Activated CD4-positive, alpha-beta T cell treated with anti-CD3 and anti-CD28 coated beads, Interleukin-2, amount 10 ng/mL, durations not matched to agents 7 days and 5 days (primary cell): Measurements from ENCODE around the gene KLK1. TPM values are rescaled to one million over a fixed set of nuclear protein-coding genes. Genes with fewer than 3 reads are reported as not detected.
"Not testable (repeated sequence)": the region's sequence is repeated elsewhere in the genome, so short reads cannot be mapped to it uniquely, and the experiment has no call there.

Source experiments
- CTCF ChIA-PET: fragments of 350-600 bp; sonication (Branson Sonifier 250); formaldehyde crosslinking; loops from one replicate; lab custom pipeline; 2021; ENCODE audit warnings: antibody characterized with exemption; lab: Charles Lee
- POLR2A ChIA-PET: fragments of 350-600 bp; sonication (Branson Sonifier 250); formaldehyde crosslinking; loops from one replicate; lab custom pipeline; 2021; ENCODE audit warnings: antibody characterized with exemption; lab: Charles Lee
- DNase-seq: peaks from one replicate; pipeline ENCODE4 v3.0.0-alpha.2; 2020
- H3K27ac Mint-ChIP-seq: one replicate; pipeline ENCODE4 v1.8.0; 2021; ENCODE audit warnings: mild to moderate bottlenecking, moderate library complexity, mixed read lengths
- H3K27me3 Mint-ChIP-seq: one replicate; pipeline ENCODE4 v1.8.0; 2021; ENCODE audit warnings: mixed read lengths
- H3K36me3 Mint-ChIP-seq: one replicate; pipeline ENCODE4 v1.8.0; 2021; ENCODE audit warnings: low read depth, mixed read lengths
- H3K4me1 Mint-ChIP-seq: one replicate; pipeline ENCODE4 v1.8.0; 2021; ENCODE audit warnings: mixed read lengths
- H3K4me3 Mint-ChIP-seq: one replicate; pipeline ENCODE4 v1.8.0; 2021; ENCODE audit warnings: mild to moderate bottlenecking, moderate library complexity, mixed read lengths
- H3K9me3 Mint-ChIP-seq: one replicate; pipeline ENCODE4 v1.8.0; 2021; ENCODE audit warnings: mixed read lengths
- total RNA-seq, 2 experiments: library from RNA; stranded (reverse); gene quantifications; one replicate each; pipeline ENCODE4 v1.2.3, GENCODE V29; 2021

Gene KLK1
- total RNA-seq, 2 experiments from 2014 or later: 0.75 to 1.1 TPM

DNA sequence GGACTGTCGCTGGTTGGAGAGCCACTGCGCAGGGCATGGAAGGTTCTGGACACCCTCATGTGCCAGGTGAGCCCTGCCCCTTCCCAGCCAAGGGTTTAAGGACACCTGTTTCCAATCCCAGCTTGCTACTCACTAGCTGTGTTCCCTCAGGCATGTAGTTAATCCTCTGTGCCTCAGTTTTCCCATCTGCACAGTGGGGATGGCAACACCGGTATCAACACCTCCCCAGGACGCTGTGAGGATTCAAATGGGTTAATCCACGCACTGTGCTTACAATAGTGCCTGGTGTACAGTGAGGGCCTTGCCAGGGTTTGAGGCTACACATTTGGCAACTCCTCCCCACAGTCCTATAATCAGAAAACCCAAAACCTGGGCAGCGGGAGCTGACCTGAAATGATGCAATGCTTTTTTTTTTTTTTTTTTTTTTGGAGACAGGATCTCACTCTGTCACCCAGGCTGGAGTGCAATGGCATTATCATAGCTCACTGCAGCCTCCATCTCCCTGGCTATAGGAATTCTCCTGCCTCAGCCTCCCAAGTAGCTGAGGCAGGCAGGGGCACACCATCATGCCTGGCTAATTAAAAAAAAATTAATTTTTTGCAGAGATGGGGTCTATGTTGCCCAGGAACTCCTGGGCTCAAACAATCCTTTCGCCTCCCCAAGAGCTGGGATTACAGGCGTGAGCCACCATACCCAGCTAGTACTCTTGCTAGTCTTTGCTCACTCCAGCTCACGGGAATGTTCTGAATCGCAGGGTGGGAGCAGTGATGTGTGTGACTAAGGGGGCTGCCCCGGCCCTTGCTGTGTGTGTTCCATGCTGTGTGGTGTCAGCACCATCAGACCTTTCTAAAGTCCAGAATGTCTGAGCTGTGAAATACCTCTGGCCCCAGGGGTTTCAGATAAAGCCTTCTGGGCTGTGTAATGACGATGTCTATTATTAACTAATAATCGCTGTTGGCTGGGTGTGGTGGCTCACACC, 31.0 kb downstream of the KLK1 start:
- Mint-ChIP-seq H3K36me3 (no peaks in the 10 kb centered on the region), H3K27ac (no peak overlapping the region), H3K4me1 (peaks cover 2% of the 10 kb centered on the region), H3K9me3 (no peaks in the 10 kb centered on the region), H3K4me3 (no peak overlapping the region), H3K27me3 (no peaks in the 10 kb centered on the region)
- ChIA-PET POLR2A (no interaction called here), CTCF (interaction anchor here (0.7 to 1.8 kb wide), 2 partner anchors 11 to 380 kb away, joined by 4 to 5 read pairs; no protein-coding TSS in a partner anchor)
- DNase-seq: no peak

DNA sequence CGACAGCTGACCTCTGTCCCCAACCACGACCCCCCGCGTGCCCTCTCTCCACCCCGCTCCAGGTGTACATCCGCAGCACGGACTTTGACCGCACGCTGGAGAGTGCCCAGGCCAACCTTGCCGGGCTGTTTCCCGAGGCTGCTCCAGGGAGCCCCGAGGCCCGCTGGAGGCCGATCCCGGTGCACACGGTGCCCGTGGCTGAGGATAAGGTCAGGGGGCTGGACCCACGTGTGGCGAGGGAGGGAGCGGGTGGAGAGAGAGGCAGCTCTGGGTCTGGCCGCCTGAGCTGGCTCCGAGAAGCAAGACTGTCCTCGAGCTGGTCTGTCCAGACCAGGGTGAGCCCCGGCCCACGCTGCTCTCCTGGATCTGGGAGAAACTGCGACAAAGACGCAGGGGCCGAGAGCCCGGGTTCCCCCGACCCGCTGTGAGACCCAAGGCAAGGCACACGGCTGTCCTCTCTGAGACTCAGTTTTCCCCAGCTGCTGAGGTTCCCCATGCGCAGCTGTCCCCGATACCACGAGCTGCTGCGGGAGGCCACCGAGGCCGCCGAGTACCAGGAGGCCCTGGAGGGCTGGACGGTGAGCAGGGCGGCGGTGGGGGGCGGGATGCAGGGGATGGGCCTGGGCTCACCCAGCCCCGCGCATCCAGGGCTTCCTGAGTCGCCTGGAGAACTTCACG, 31.9 kb downstream of the KLK1 start:
- ChIA-PET CTCF (no interaction called here), POLR2A (no interaction called here)
- Mint-ChIP-seq H3K27ac (no peak overlapping the region), H3K36me3 (no peaks in the 10 kb centered on the region), H3K4me3 (no peak overlapping the region), H3K4me1 (peaks cover 2% of the 10 kb centered on the region), H3K27me3 (no peaks in the 10 kb centered on the region), H3K9me3 (no peaks in the 10 kb centered on the region)
- no peak for DNase-seq

DNA sequence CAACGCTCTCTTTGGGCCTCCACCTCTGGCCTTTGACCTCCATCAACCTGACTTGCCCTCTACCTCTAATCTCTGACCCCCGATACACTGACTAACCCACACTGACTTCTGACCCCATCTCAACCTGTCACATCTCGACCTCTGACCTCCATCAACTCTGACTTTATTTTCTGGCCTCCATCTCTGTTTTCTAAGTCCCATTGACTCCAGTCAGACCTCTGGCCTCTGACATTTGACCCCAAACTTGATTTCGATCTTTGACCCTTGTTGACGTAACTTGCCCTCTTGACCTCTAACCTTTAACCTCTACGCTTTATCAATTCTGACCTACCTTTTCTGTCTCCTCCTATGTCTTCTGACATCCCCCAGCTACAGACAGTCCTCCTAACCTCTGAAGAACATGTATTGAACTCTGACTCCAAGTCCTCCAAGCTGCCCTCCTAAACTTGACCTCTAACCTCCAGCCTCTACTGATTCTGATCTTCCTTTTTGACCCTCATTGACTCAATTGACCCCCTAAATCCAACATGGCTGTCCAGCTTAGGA, 32.6 kb downstream of the KLK1 start:
- Mint-ChIP-seq H3K27me3 (no peaks in the 10 kb centered on the region), H3K36me3 (no peaks in the 10 kb centered on the region), H3K9me3 (no peaks in the 10 kb centered on the region), H3K4me3 (no peak overlapping the region), H3K27ac (no peak overlapping the region), H3K4me1 (peaks cover 2% of the 10 kb centered on the region)
- CTCF ChIA-PET: no interaction called here
- no peak for DNase-seq
- POLR2A ChIA-PET: no interaction called here

DNA sequence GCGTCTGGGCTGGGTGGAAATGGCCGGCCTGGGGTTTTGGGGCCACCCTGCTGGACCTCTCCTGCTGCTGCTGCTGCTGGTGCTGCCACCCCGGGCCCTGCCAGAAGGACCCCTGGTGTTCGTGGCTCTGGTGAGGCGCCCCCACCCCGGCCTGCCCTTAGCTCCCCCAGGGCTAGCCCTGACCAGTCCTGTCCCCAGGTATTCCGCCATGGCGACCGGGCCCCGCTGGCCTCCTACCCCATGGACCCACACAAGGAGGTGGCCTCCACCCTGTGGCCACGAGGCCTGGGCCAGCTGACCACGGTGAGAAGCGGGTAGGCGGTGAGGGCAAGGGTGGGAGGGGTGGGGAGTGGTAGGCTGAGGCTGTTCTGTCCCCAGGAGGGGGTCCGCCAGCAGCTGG, 33.2 kb downstream of the KLK1 start, which contains the start of gene ACP4:
Gene ACP4 (plus strand): TSS at position 20 of the 400 bp plus-strand sequence. CDS start 0 bp downstream, at position 20.
- POLR2A ChIA-PET: no interaction called here
- Mint-ChIP-seq H3K27me3 (no peaks in the 10 kb centered on the region), H3K36me3 (no peaks in the 10 kb centered on the region), H3K27ac (no peak within 1 kb of the TSS), H3K4me1 (peaks cover 2% of the 10 kb centered on the region), H3K9me3 (no peaks in the 10 kb centered on the region), H3K4me3 (no peak within 1 kb of the TSS)
- DNase-seq: no peak
- CTCF ChIA-PET: no interaction called here

DNA sequence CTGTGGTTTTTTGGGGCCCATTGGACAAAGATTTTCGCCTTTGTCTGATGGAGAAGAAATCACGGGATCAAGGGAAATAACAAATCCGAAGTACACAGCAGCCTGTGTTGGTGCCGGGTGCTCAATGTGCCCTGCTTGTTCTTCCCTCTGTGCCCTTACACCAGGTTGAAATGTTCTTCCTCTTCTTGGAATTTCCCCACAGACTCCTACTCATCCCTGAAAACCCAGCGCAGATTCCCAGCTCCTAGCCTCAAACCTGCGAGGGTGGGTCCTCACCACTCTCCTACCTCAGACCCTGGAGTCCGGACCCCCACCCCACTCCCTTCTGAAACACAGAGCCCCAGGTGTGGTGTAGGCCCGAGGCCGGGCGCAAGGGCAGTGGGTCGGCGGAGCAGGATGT, 38.3 kb downstream of the KLK1 start:
- DNase-seq: no peak

DNA sequence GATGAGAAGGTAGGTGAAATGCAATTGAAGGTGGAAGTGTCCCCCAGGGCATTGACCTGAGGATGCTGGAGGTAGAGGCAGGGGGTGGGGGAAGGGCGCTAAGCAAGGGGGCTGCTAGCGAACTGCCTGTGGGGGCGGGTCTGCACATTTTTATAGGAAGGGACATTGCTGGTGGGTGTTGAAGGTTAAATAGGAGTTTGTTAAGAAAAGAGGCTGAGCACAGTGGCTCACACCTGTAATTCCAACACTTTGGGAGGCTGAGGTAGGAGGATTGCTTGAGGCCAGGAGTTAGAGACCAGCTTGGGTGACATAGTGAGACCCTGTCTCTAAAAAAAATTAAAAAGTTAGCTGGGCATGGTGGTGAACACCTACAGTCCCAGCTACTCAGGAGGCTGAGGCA, 38.9 kb downstream of the KLK1 start:
- H3K4me3 Mint-ChIP-seq: no peak overlapping the region
- H3K9me3 Mint-ChIP-seq: no peaks in the 10 kb centered on the region
- peaks cover 17% of the 10 kb centered on the region for H3K27me3 Mint-ChIP-seq
- no peak overlapping the region for H3K27ac Mint-ChIP-seq
- no peak for DNase-seq
- POLR2A ChIA-PET: no interaction called here
- CTCF ChIA-PET: interaction anchor here (1.2 to 1.4 kb wide), 2 partner anchors 10 to 428 kb away, joined by 3 to 4 read pairs; no protein-coding TSS in a partner anchor
- H3K36me3 Mint-ChIP-seq: no peaks in the 10 kb centered on the region
- peaks cover 11% of the 10 kb centered on the region for H3K4me1 Mint-ChIP-seq

More for the DNA sequence above, 38.3 kb downstream of the KLK1 start:
- ChIA-PET CTCF (no interaction called here), POLR2A (no interaction called here)
- no peak overlapping the region for H3K4me3 Mint-ChIP-seq
- H3K4me1 Mint-ChIP-seq: peaks cover 11% of the 10 kb centered on the region
- H3K27me3 Mint-ChIP-seq: peaks cover 11% of the 10 kb centered on the region
- H3K9me3 Mint-ChIP-seq: no peaks in the 10 kb centered on the region
- peak overlapping the region; percentile 31 for H3K27ac Mint-ChIP-seq
- H3K36me3 Mint-ChIP-seq: no peaks in the 10 kb centered on the region

DNA sequence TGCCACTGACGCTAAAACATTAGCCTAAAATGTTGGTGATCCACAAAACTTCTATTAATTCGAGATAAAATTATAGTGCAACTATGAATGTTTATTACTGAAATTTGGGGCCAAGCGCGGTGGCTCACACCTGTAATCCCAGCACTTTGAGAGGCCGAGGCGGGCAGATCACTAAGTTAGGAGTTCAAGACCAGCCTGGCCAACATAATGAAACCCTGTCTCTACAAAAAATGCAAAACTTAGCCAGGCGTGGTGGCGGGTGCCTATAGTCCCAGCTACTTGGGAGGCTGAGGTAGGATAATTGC, 39.8 kb downstream of the KLK1 start:
- not testable (repeated sequence) for H3K9me3 Mint-ChIP-seq, H3K27ac Mint-ChIP-seq, H3K4me3 Mint-ChIP-seq, DNase-seq, H3K36me3 Mint-ChIP-seq
- ChIA-PET CTCF (interaction anchor here (0.6 to 1.4 kb wide), 4 partner anchors 11 to 427 kb away, joined by 3 to 4 read pairs (median 4); no protein-coding TSS in a partner anchor), POLR2A (interaction anchor here (0.6 kb wide), 1 partner anchor 176 kb away, joined by 10 read pairs; no protein-coding TSS in a partner anchor)
- peaks cover 26% of the 10 kb centered on the region for H3K27me3 Mint-ChIP-seq
- H3K4me1 Mint-ChIP-seq: peaks cover 11% of the 10 kb centered on the region

DNA sequence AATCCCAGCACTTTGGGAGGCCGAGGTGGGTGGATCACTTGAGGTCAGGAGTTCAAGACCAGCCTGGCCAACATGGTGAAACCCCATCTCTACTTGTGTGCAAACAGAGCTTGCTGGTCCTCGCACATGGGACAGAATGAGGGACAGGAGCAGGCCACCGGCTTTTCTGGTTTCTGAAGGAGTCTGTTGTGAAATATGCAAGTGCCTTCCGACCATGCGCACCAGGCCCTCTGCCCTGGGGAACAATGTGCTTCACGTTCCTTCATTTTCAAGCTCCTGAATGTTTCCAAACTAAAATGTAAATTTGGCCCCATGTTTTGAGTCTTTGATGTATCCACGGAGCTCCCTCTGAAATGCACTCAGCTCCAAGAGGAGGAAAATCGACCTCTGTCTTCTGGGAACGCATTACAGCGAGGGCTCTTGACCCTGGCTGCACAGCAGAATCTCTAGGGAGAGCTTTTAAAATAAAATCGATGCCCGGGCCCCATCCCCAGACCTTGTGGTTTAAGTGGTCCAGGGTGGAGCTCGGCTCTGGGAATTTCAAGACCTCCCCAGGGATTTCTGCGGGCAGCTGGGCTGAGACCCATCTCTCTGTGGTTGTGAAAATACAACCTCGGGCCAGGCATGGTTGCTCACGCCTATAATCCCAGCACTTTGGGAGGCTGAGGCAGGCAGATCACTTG, 42.7 kb downstream of the KLK1 start:
- peaks cover 11% of the 10 kb centered on the region for H3K4me1 Mint-ChIP-seq

DNA sequence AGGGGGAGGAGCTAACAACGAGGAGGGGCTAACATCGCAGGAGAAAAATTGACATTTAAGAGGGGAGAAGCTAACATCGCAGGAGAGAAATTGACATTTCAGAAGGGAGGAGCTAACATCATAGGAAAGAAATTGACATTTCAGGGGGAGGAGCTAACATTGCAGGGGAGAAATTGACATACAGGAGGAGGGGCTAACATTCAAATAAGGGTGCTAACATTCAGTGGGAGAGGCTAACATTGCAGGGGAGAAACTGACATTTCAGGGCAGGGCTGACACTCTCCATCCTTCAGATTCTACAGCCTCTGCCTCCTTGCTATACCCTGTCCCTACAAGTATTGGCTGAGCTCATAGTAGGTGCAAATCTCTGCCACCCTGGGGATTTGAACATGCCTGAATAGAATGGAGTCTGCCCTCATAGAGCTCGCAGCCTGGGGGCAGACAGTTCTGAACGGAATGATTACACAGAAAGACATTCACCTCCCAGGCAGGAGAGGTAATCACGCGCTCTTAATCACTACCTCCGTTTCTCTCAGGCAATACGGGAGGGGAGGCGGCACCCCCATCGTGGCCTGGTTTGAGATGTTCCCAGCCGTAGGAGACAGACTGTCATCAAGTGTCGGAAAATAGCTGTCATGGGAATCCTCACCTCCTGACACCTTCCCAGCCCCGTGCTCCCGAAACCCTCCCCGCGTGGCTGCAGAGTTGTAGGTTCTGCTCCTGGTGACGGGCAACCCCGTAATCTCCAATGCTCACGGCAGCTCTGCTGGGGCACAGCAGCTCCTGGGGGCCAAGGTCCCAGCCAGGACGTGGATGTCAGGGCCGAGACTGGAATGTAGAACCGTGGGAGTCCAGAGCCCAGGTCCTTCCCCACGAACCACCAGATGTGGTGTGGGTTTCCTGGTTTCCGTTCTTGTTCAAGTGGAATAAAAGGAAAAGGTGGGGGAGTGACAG, 43.8 kb downstream of the KLK1 start:
- Mint-ChIP-seq H3K27me3 (peaks cover 49% of the 10 kb centered on the region), H3K4me1 (peaks cover 11% of the 10 kb centered on the region), H3K36me3 (no peaks in the 10 kb centered on the region), H3K27ac (no peak overlapping the region), H3K4me3 (no peak overlapping the region), H3K9me3 (no peaks in the 10 kb centered on the region)
- POLR2A ChIA-PET: interaction anchor here (0.6 to 1.3 kb wide), 2 partner anchors 47 to 55 kb away, joined by 5 read pairs; no protein-coding TSS in a partner anchor
- CTCF ChIA-PET: interaction anchor here (0.9 to 2.5 kb wide), 2 partner anchors 223 to 415 kb away, joined by 5 to 7 read pairs; no protein-coding TSS in a partner anchor
- DNase-seq: no peak

More for the DNA sequence above, 42.7 kb downstream of the KLK1 start:
- Mint-ChIP-seq H3K36me3 (no peaks in the 10 kb centered on the region), H3K9me3 (no peaks in the 10 kb centered on the region), H3K27ac (no peak overlapping the region), H3K4me3 (no peak overlapping the region), H3K27me3 (peaks cover 47% of the 10 kb centered on the region)
- POLR2A ChIA-PET: no interaction called here
- DNase-seq: no peak
- CTCF ChIA-PET: interaction anchor here (1.2 to 2.5 kb wide), 2 partner anchors 12 to 224 kb away, joined by 5 to 7 read pairs; no protein-coding TSS in a partner anchor

DNA sequence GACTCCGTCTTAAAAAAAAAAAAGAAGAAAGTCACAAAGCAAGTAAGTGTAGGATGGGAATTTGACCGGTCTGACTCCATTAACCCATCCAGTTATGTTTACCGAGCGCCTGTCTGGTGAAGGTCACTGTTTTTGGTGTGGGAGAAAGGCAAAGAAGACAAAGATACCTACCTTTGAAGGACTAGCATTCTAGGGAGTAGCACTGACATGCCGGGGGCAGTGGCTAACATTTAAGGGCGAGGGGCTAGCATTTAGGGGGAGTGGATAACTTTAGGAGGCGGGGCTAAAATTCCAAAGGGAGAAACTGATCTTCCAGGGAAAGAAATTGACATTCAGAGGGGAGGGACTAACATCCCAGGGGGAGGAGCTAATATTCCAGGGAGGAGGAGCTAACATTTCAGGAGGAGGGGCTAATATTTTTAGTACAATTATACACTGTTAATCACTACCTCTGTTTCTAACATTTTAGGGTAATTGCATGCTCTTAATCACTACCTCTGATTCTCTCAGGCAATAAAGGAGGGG, 44.6 kb downstream of the KLK1 start:
- peaks cover 11% of the 10 kb centered on the region for H3K4me1 Mint-ChIP-seq
- H3K27me3 Mint-ChIP-seq: peaks cover 49% of the 10 kb centered on the region
- POLR2A ChIA-PET: interaction anchor here (1.3 kb wide), 1 partner anchor 54 kb away, joined by 5 read pairs; no protein-coding TSS in a partner anchor
- CTCF ChIA-PET: interaction anchor here (0.9 kb wide), 1 partner anchor 415 kb away, joined by 5 read pairs; no protein-coding TSS in a partner anchor
- no peaks in the 10 kb centered on the region for H3K36me3 Mint-ChIP-seq
- H3K9me3 Mint-ChIP-seq: no peaks in the 10 kb centered on the region
- no peak for DNase-seq
- H3K27ac Mint-ChIP-seq: no peak overlapping the region
- H3K4me3 Mint-ChIP-seq: no peak overlapping the region

DNA sequence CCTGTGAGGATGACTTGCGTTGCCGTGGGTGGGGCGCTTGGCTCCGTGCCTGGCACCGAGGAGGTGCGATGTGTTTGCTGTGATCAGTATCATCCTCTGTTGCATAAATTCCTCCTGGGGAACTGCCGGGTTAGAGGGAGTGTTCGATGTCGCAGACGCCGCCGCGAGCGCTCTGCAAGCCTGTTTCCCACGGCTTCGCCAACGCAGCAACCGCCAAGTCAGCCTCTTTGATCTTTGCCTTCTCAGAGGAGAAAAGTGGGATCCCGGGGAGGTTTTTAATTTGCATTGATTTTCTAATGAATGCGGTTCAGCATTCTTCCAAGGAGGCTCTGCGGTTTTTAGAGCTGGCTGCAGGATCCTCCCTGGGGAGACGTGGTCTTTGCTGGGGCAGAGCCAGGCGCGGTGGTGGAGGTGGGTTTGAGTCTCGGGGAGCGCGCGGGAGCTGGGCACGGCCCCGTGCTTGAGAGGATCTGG, 45.7 kb downstream of the KLK1 start:
- Mint-ChIP-seq H3K36me3 (no peaks in the 10 kb centered on the region), H3K4me3 (no peak overlapping the region), H3K4me1 (peaks cover 3% of the 10 kb centered on the region), H3K27me3 (peaks cover 49% of the 10 kb centered on the region), H3K27ac (no peak overlapping the region), H3K9me3 (no peaks in the 10 kb centered on the region)
- ChIA-PET POLR2A (no interaction called here), CTCF (no interaction called here)
- DNase-seq: no peak
